ENCODE results near the gene STX7. TPM values are rescaled to one million over a fixed set of nuclear protein-coding genes. Genes with fewer than 3 reads are reported as not detected.

Gene STX7
- polyA plus RNA-seq, 6 donors from 2014 or later: 141 to 257 (median 207) TPM

DNA sequence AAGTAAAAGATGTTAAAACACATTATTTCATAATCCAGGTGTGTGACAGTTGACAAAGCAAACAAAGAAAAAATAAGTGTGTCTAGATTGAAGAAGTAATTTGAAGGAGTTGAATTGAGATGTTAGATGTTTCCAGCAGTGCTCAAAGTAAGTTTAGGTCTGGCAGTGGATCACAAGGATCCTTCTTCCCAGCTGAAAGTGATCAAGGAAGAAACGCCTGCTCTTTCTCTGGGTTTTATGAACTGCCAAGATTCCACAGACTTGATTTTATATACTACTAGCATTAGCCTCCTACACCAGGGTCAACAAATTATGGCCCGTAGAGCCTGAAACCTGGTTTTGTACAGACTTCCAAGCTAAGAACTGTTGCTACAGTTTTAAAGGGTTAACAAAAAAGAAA lies 30.3 kb downstream of the STX7 start:
- Mint-ChIP-seq H3K27ac (peak overlapping the region; percentile 34 to 84 (median 71)), H3K36me3 (peaks cover 1 to 37% of the 10 kb centered on the region in 2 donors), H3K9me3 (peaks cover 0 to 4% (median 0%) of the 10 kb centered on the region in 7 donors), H3K4me1 (peaks cover 69 to 91% (median 85%) of the 10 kb centered on the region in 3 donors), H3K27me3 (no peaks in the 10 kb centered on the region), H3K4me3 (peak overlapping the region in 6 of 8 donors; percentile 34 to 79 (median 51))
- no peak for DNase-seq
- no peak for ATAC-seq (ENCODE audit: low read depth in 2 of 2)

GRCh38 chr6:132481189-132481588 lies 31.7 kb downstream of the STX7 start:
- peak overlapping the region; percentile 30 to 80 (median 69) for H3K27ac Mint-ChIP-seq
- H3K36me3 Mint-ChIP-seq: peaks cover 0 to 29% of the 10 kb centered on the region in 2 donors
- H3K9me3 Mint-ChIP-seq: no peaks in the 10 kb centered on the region
- peaks cover 64 to 89% (median 80%) of the 10 kb centered on the region in 3 donors for H3K4me1 Mint-ChIP-seq
- DNase-seq (no peak), ATAC-seq (ENCODE audit: low read depth in 2 of 2) (no peak)
- no peaks in the 10 kb centered on the region for H3K27me3 Mint-ChIP-seq
- peak overlapping the region in 2 of 8 donors; percentile 2 to 33 for H3K4me3 Mint-ChIP-seq

DNA sequence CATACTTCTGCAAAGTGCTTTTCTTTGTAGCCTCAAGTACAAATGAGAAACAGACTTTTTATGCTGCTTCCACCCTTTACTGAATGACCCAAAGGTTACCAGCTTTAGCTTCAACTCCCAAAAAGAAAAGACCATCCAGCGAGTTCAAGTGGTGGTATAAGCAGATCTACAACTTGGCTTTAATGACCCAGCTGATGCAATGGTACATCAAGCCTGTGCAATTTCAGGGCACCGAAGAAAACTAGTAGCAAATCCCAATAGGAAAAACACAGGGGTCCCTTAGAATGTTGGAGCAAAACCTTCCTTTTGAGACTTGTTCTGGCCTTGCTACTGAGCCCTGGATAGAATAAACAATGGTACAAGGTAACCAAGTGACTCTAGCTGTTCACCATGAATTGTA lies 33.8 kb downstream of the STX7 start:
- ATAC-seq (ENCODE audit: low read depth in 2 of 2): no peak
- Mint-ChIP-seq H3K4me1 (peaks cover 51 to 83% (median 64%) of the 10 kb centered on the region in 3 donors), H3K27me3 (no peaks in the 10 kb centered on the region)

GRCh38 chr6:132478674-132479073 lies 34.2 kb downstream of the STX7 start:
- peak overlapping the region in 3 of 6 donors; percentile 21 to 80 (median 39) for H3K27ac Mint-ChIP-seq
- H3K9me3 Mint-ChIP-seq: no peaks in the 10 kb centered on the region
- no peaks in the 10 kb centered on the region for H3K27me3 Mint-ChIP-seq
- ATAC-seq (ENCODE audit: low read depth in 2 of 2) (no peak), DNase-seq (no peak)
- no peak overlapping the region for H3K4me3 Mint-ChIP-seq
- H3K4me1 Mint-ChIP-seq: peaks cover 48 to 82% (median 59%) of the 10 kb centered on the region in 3 donors
- H3K36me3 Mint-ChIP-seq: peaks cover 0 to 9% of the 10 kb centered on the region in 2 donors

More for the DNA sequence above, 33.8 kb downstream of the STX7 start:
- DNase-seq: no peak
- Mint-ChIP-seq H3K36me3 (peaks cover 0 to 14% of the 10 kb centered on the region in 2 donors), H3K9me3 (no peaks in the 10 kb centered on the region), H3K27ac (peak overlapping the region in 3 of 6 donors; percentile 39 to 80 (median 54)), H3K4me3 (peak overlapping the region in 2 of 8 donors; percentile 10 to 47)

DNA sequence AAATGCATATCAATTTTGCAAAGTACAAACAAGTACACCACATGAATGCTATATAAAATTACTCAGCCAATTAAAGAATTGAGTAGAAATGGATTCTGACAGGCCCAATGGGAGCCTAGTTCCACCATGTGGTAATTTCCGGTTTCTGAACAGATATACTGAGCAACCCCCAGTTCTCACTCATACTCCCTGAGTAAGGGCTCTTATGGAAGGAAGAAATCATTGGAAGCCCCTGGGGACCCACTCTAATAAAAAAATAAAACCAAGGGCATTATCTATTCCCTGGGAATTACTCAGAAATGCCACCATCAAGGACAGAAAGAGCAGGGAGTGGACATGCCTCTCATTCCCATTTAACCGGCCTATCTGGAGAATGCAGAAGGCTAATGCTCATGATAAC lies 34.6 kb downstream of the STX7 start:
- Mint-ChIP-seq H3K9me3 (no peaks in the 10 kb centered on the region), H3K36me3 (peaks cover 0 to 7% of the 10 kb centered on the region in 2 donors), H3K4me3 (peak overlapping the region in 1 of 8 donors; percentile 37), H3K27ac (peak overlapping the region in 2 of 6 donors; percentile 57 to 80), H3K27me3 (no peaks in the 10 kb centered on the region), H3K4me1 (peaks cover 48 to 78% (median 59%) of the 10 kb centered on the region in 3 donors)
- no peak for ATAC-seq (ENCODE audit: low read depth in 2 of 2)
- DNase-seq: no peak

DNA sequence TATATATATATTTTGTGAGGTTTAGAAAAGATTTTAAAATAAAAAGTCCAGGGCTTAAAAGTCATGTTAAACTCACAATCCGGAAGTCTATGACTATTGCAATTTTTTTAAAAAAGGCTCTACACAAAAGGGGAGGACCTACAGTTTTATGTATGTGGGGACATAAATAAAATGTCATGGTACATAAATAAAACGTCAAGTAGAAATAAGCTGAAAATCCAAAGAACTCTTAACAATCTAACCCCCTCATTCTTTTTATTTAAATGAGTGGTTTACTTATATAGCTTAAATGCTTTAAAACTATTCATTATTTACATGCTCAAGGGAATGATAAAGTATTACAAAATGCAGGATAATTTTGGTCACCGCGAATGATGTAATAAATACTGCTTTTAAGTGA lies 36.2 kb downstream of the STX7 start:
- no peaks in the 10 kb centered on the region for H3K27me3 Mint-ChIP-seq
- DNase-seq: no peak
- H3K4me3 Mint-ChIP-seq: peak overlapping the region in 1 of 8 donors; percentile 5
- H3K36me3 Mint-ChIP-seq: peaks cover 0 to 7% of the 10 kb centered on the region in 2 donors
- no peak for ATAC-seq (ENCODE audit: low read depth in 2 of 2)
- no peaks in the 10 kb centered on the region for H3K9me3 Mint-ChIP-seq
- peaks cover 33 to 64% (median 47%) of the 10 kb centered on the region in 3 donors for H3K4me1 Mint-ChIP-seq
- peak overlapping the region in 2 of 6 donors; percentile 32 to 59 for H3K27ac Mint-ChIP-seq

DNA sequence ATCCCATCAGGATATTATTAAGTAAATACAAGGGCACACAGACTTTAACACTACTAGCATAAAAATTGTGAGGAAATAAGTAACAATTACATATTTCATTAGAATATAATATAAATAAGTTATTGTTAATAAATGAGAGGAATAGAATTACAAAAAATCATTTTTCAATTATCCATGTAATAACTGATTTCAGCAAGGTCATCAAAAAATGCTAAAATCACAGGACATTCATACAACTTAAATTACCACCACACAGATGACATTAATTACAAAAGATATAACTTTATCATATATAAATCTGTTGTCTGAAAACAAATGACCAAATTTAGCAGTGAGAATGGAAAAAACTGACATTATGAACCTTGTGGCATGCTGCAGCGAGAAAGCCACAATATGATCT lies 37.0 kb downstream of the STX7 start:
- Mint-ChIP-seq H3K36me3 (peaks cover 0 to 7% of the 10 kb centered on the region in 2 donors), H3K4me3 (no peak overlapping the region), H3K27me3 (no peaks in the 10 kb centered on the region), H3K9me3 (no peaks in the 10 kb centered on the region), H3K4me1 (peaks cover 28 to 56% (median 39%) of the 10 kb centered on the region in 3 donors), H3K27ac (peak overlapping the region in 2 of 6 donors; percentile 41 to 59)
- DNase-seq (no peak), ATAC-seq (ENCODE audit: low read depth in 2 of 2) (no peak)

GRCh38 chr6:132471787-132472186 lies 41.1 kb downstream of the STX7 start:
- peaks cover 4 to 21% (median 5%) of the 10 kb centered on the region in 3 donors for H3K4me1 Mint-ChIP-seq
- peak overlapping the region in 1 of 6 donors; percentile 70 for H3K27ac Mint-ChIP-seq
- no peak for DNase-seq
- H3K4me3 Mint-ChIP-seq: no peak overlapping the region
- H3K27me3 Mint-ChIP-seq: no peaks in the 10 kb centered on the region
- H3K9me3 Mint-ChIP-seq: no peaks in the 10 kb centered on the region
- H3K36me3 Mint-ChIP-seq: peaks cover 0 to 8% of the 10 kb centered on the region in 2 donors
- ATAC-seq (ENCODE audit: low read depth in 2 of 2): no peak

DNA sequence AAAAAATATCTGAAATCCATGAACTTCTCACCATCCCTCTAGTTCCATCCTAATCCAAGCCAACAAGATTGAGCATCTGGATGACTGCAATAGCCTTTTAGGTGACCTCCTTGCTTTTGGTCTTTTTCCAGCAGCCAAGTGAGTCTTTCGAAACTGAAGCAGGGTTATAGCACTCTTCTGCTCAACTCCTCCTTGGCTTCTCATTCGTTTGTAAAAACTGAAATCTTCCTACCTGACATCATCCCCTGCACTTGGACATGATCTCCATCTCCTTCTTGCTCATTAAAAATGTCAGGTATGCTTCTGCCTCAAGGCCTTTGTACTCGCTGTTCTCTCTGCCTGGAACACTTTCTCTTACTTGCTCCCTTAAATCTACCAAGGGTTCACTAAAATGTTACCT lies 46.0 kb downstream of the STX7 start:
- H3K4me3 Mint-ChIP-seq: no peak overlapping the region
- ATAC-seq (ENCODE audit: low read depth in 2 of 2): no peak
- no peak overlapping the region for H3K27ac Mint-ChIP-seq

GRCh38 chr6:132465530-132466485 lies 47.1 kb downstream of the STX7 start:
- no peak overlapping the region for H3K4me3 Mint-ChIP-seq
- H3K27me3 Mint-ChIP-seq: no peaks in the 10 kb centered on the region
- peaks cover 11 to 22% of the 10 kb centered on the region in 2 donors for H3K36me3 Mint-ChIP-seq
- no peak for DNase-seq
- H3K27ac Mint-ChIP-seq: no peak overlapping the region
- peaks cover 0 to 8% (median 0%) of the 10 kb centered on the region in 3 donors for H3K4me1 Mint-ChIP-seq
- H3K9me3 Mint-ChIP-seq: no peaks in the 10 kb centered on the region
- ATAC-seq (ENCODE audit: low read depth in 2 of 2): peak; percentile 63 to 83

More for the DNA sequence above, 46.0 kb downstream of the STX7 start:
- peaks cover 0 to 3% (median 0%) of the 10 kb centered on the region in 3 donors for H3K4me1 Mint-ChIP-seq
- H3K9me3 Mint-ChIP-seq: no peaks in the 10 kb centered on the region
- DNase-seq: no peak
- H3K27me3 Mint-ChIP-seq: no peaks in the 10 kb centered on the region
- peaks cover 11 to 17% of the 10 kb centered on the region in 2 donors for H3K36me3 Mint-ChIP-seq

GRCh38 chr6:132464538-132465256 lies 48.2 kb downstream of the STX7 start:
- no peak overlapping the region for H3K27ac Mint-ChIP-seq
- H3K4me3 Mint-ChIP-seq: no peak overlapping the region
- no peak for ATAC-seq (ENCODE audit: low read depth in 2 of 2)
- H3K4me1 Mint-ChIP-seq: peaks cover 6 to 14% (median 6%) of the 10 kb centered on the region in 3 donors
- H3K9me3 Mint-ChIP-seq: no peaks in the 10 kb centered on the region
- no peak for DNase-seq
- peaks cover 17 to 28% of the 10 kb centered on the region in 2 donors for H3K36me3 Mint-ChIP-seq
- H3K27me3 Mint-ChIP-seq: no peaks in the 10 kb centered on the region

- Mint-ChIP-seq H3K4me1 (peaks cover 6 to 24% (median 12%) of the 10 kb centered on the region in 3 donors), H3K27me3 (no peaks in the 10 kb centered on the region), H3K4me3 (no peak overlapping the region), H3K9me3 (no peaks in the 10 kb centered on the region), H3K36me3 (peaks cover 17 to 34% of the 10 kb centered on the region in 2 donors), H3K27ac (peak overlapping the region in 5 of 6 donors; percentile 16 to 79 (median 71))
- ATAC-seq (ENCODE audit: low read depth in 2 of 2) (no peak), DNase-seq (no peak)
Observed at GRCh38 chr6:132461958-132462357, 51.0 kb downstream of the STX7 start.

DNA sequence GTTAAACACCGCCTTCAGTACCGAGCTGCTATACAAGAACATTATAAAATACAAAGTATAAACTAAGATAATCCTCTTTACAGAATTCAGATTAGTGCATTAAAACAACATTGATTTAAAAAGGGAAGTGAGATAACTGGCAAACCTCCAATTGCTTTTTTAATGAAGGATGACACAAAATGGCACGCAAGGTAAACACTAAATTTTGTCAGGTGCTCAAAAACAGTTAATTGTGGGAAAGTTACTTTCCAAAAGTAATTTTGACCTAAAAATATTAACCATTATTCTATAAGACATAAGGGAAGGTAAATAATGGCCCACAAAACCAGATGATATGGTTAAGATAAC lies 53.3 kb downstream of the STX7 start:
- peak; percentile 12 for DNase-seq
- Mint-ChIP-seq H3K27ac (peak overlapping the region in 4 of 6 donors; percentile 31 to 78 (median 60)), H3K36me3 (peaks cover 25 to 53% of the 10 kb centered on the region in 2 donors), H3K4me3 (no peak overlapping the region), H3K4me1 (peaks cover 6 to 31% (median 14%) of the 10 kb centered on the region in 3 donors), H3K9me3 (no peaks in the 10 kb centered on the region), H3K27me3 (no peaks in the 10 kb centered on the region)
- peak; percentile 30 to 54 for ATAC-seq (ENCODE audit: low read depth in 2 of 2)
